Uterus (tissue), 2 donors: ENCODE measurements around the gene PDE4D.

Experiments
- POLR2A ChIP-seq, 2 donors: fragments of 450-650 bp; IDR thresholded peaks; one replicate each; pipeline ENCODE4 v1.6.1; 2016; ENCODE audit warnings: antibody characterized with exemption in 2 of 2, mild to moderate bottlenecking in 1 of 2, moderate library complexity in 1 of 2
- TF ChIP-seq, protein P1 (sequence below), 4 experiments: fragments of 200-600 bp in 2 of 4; fragments of 450-650 bp in 2 of 4; sonication (generic) in 2 of 4; IDR thresholded peaks; one replicate each; pipeline ENCODE4 v1.5.1; 2016 to 2019; ENCODE audit warnings: antibody characterized with exemption in 4 of 4, mild to moderate bottlenecking in 2 of 4, moderate library complexity in 1 of 4

DNA sequence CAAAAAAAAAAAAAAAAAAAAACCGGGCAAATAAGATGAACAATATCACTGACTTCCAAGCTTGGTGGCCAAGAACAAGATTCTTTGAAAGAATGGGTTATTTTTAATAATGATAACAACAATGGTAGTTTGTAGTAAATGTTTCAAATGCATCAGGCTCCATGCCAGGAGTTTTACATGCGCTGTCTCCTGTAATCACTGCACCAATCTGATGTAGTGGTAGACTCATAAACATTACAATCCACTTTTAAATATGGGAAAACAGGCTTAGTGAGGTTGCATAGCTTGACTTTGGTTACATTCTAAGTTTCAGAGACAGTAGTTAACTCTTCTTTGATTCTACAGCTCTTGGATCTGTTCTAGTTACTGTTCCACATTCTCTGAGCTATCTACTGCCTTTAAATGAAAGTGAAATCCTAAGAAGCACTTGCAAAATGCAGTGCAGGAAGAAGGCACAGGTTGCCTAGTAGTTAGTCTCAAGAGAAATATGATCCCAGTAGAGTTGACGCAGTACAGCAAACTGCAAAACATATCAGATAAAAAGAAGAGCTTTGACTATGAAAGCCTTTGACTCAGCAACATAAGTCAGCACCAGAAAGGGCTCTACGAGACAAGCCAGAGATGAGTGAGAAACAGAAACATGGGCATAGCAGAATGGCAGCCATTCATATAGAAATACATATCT is 62.1 kb downstream of the PDE4D start:
- no peak for TF ChIP-seq POLR2A (IDR thresholded peaks at IDR 0.05)
- TF ChIP-seq, protein P1, sequence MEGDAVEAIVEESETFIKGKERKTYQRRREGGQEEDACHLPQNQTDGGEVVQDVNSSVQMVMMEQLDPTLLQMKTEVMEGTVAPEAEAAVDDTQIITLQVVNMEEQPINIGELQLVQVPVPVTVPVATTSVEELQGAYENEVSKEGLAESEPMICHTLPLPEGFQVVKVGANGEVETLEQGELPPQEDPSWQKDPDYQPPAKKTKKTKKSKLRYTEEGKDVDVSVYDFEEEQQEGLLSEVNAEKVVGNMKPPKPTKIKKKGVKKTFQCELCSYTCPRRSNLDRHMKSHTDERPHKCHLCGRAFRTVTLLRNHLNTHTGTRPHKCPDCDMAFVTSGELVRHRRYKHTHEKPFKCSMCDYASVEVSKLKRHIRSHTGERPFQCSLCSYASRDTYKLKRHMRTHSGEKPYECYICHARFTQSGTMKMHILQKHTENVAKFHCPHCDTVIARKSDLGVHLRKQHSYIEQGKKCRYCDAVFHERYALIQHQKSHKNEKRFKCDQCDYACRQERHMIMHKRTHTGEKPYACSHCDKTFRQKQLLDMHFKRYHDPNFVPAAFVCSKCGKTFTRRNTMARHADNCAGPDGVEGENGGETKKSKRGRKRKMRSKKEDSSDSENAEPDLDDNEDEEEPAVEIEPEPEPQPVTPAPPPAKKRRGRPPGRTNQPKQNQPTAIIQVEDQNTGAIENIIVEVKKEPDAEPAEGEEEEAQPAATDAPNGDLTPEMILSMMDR (IDR thresholded peaks at IDR 0.05) = no peak
